GM23338 (cell line): ENCODE data around the gene SARS2. TPM values are rescaled to one million over a fixed set of nuclear protein-coding genes. Genes with fewer than 3 reads are reported as not detected.
A peak's percentile ranks its signal among the peaks of the same experiment; 100 is the strongest.

Source experiments
- ATAC-seq: fragments of 200-7000 bp; cut with Tn5 transposase; 3 replicates; pipeline ENCODE4 v1.9.1; 2020
- DNase-seq: peaks from one replicate; pipeline ENCODE4 v3.0.0-alpha.2; 2015; ENCODE audit warnings: low spot score
- H2AFZ ChIP-seq: fragments of 200-600 bp; sonication (generic); 2 replicates; pipeline ENCODE4 v1.8.0; 2016; ENCODE audit warnings: antibody characterized with exemption, mild to moderate bottlenecking, moderate library complexity
- H3F3A ChIP-seq: fragments of 200-600 bp; sonication (generic); replicated peaks from 2 replicates; pipeline ENCODE4 v1.8.0; 2017; ENCODE audit warnings: antibody characterized with exemption, mixed run types, low read depth
- H3K27ac ChIP-seq: fragments of 200-600 bp; sonication (generic); 2 replicates; pipeline ENCODE4 v1.6.1; 2016; ENCODE audit warnings: low read depth
- H3K27me3 ChIP-seq: fragments of 200-600 bp; sonication (generic); 2 replicates; pipeline ENCODE4 v1.8.0; 2016; ENCODE audit warnings: mild to moderate bottlenecking, mixed run types, moderate library complexity; ENCODE audit not compliant: insufficient read depth
- H3K36me3 ChIP-seq: fragments of 200-600 bp; sonication (generic); 2 replicates; pipeline ENCODE4 v1.8.0; 2016; ENCODE audit warnings: mild to moderate bottlenecking; ENCODE audit not compliant: insufficient read depth
- H3K4me1 ChIP-seq: fragments of 200-600 bp; sonication (generic); 2 replicates; pipeline ENCODE4 v1.8.0; 2016; ENCODE audit warnings: mild to moderate bottlenecking, moderate library complexity; ENCODE audit not compliant: insufficient read depth
- H3K4me2 ChIP-seq: fragments of 200-600 bp; sonication (generic); 2 replicates; pipeline ENCODE4 v1.7.1; 2017; ENCODE audit warnings: mixed run types
- H3K4me3 ChIP-seq: fragments of 200-600 bp; sonication (generic); 2 replicates; pipeline ENCODE4 v1.6.1; 2016; ENCODE audit warnings: mixed run types
- H3K79me2 ChIP-seq: fragments of 200-600 bp; sonication (generic); replicated peaks from 2 replicates; pipeline ENCODE4 v1.8.0; 2017; ENCODE audit warnings: mild to moderate bottlenecking; ENCODE audit not compliant: insufficient read depth
- H3K9me2 ChIP-seq: fragments of 200-600 bp; sonication (generic); 2 replicates; pipeline ENCODE4 v1.8.0; 2017; ENCODE audit not compliant: insufficient read depth
- H4K20me1 ChIP-seq: fragments of 200-600 bp; sonication (generic); replicated peaks from 2 replicates; pipeline ENCODE4 v1.8.0; 2017; ENCODE audit warnings: mild to moderate bottlenecking; ENCODE audit not compliant: insufficient read depth
- H3K27ac Mint-ChIP-seq: 2 replicates; pipeline ENCODE4 v1.8.0; 2020; ENCODE audit warnings: inconsistent platforms, mild to moderate bottlenecking, moderate library complexity, mixed read lengths
- H3K27me3 Mint-ChIP-seq: 3 replicates; pipeline ENCODE4 v1.8.0; 2022; ENCODE audit warnings: low read depth, mild to moderate bottlenecking, moderate library complexity, mixed read lengths, inconsistent platforms; ENCODE audit not compliant: insufficient read depth, poor library complexity
- H3K36me3 Mint-ChIP-seq: 3 replicates; pipeline ENCODE4 v1.8.0; 2021; ENCODE audit warnings: low read depth, mild to moderate bottlenecking, inconsistent platforms, moderate library complexity, mixed read lengths
- H3K4me1 Mint-ChIP-seq: 3 replicates; pipeline ENCODE4 v1.8.0; 2020; ENCODE audit warnings: mild to moderate bottlenecking, inconsistent platforms, mixed read lengths
- H3K4me3 Mint-ChIP-seq: 3 replicates; pipeline ENCODE4 v1.8.0; 2021; ENCODE audit warnings: moderate library complexity, mild to moderate bottlenecking, inconsistent platforms, mixed read lengths
- H3K9me3 Mint-ChIP-seq: 3 replicates; pipeline ENCODE4 v1.8.0; 2020; ENCODE audit warnings: moderate library complexity, mild to moderate bottlenecking, inconsistent platforms, mixed read lengths
- CREB1 ChIP-seq: fragments of 250-450 bp; sonication (Bioruptor Pico); IDR thresholded peaks from 2 replicates; pipeline ENCODE4 v1.5.0; 2020; ENCODE audit warnings: low read depth, mild to moderate bottlenecking, moderate library complexity
- ETS1 ChIP-seq: IDR thresholded peaks from 2 replicates; pipeline ENCODE4 v1.6.1; 2016; ENCODE audit warnings: antibody characterized with exemption
- EZH2 ChIP-seq: fragments of 200-600 bp; sonication (generic); IDR thresholded peaks from one replicate; pipeline ENCODE4 v1.8.0; 2017; ENCODE audit warnings: antibody characterized with exemption, mild to moderate bottlenecking, low read depth; ENCODE audit not compliant: unreplicated experiment
- EZH2phosphoT487 ChIP-seq: fragments of 200-600 bp; sonication (generic); IDR thresholded peaks from one replicate; pipeline ENCODE4 v1.8.1; 2018; ENCODE audit warnings: antibody characterized with exemption; ENCODE audit not compliant: unreplicated experiment
- JUNB ChIP-seq: IDR thresholded peaks from one replicate; pipeline ENCODE4 v1.6.1; 2016; ENCODE audit warnings: antibody characterized with exemption; ENCODE audit not compliant: unreplicated experiment
- NANOG ChIP-seq: IDR thresholded peaks from 2 replicates; pipeline ENCODE4 v1.6.1; 2016; ENCODE audit warnings: antibody characterized with exemption, borderline replicate concordance
- POLR2AphosphoS5 ChIP-seq: IDR thresholded peaks from 2 replicates; pipeline ENCODE4 v1.6.1; 2016; ENCODE audit warnings: antibody characterized with exemption, low read depth
- STAT1 ChIP-seq: IDR thresholded peaks from one replicate; pipeline ENCODE4 v1.6.1; 2016; ENCODE audit warnings: antibody characterized with exemption; ENCODE audit not compliant: unreplicated experiment
- ZNF114 ChIP-seq: fragments of 250-450 bp; sonication (Bioruptor Pico); IDR thresholded peaks from 2 replicates; pipeline ENCODE4 v1.5.0; 2020; ENCODE audit warnings: mild to moderate bottlenecking, moderate library complexity
- ZNF331 ChIP-seq: fragments of 250-450 bp; sonication (Bioruptor Pico); IDR thresholded peaks from 2 replicates; pipeline ENCODE4 v1.5.0; 2020; ENCODE audit warnings: low read depth, mild to moderate bottlenecking, moderate library complexity
- ZNF462 ChIP-seq: fragments of 250-450 bp; sonication (Bioruptor Pico); IDR thresholded peaks from 2 replicates; pipeline ENCODE4 v1.5.0; 2020; ENCODE audit warnings: mild to moderate bottlenecking, moderate library complexity
- polyA plus RNA-seq: library from polyadenylated mRNA; unstranded; fragments of >200 nt; fragmentation: Nextera tagmentation; extraction: Ambion mirVana; gene quantifications from 2 replicates; pipeline ENCODE4 v1.2.1, GENCODE V29; 2016
- total RNA-seq: library from RNA; depleted of rRNA; stranded (reverse); fragments of >200 nt; shearing (Covaris generic); gene quantifications from 2 replicates; pipeline ENCODE4 v1.2.3, GENCODE V29; 2014
- TF ChIP-seq, protein P1 (sequence below): IDR thresholded peaks from one replicate; pipeline ENCODE4 v1.6.1; 2018; ENCODE audit warnings: antibody characterized with exemption; ENCODE audit not compliant: unreplicated experiment
- TF ChIP-seq, protein P2 (sequence below), 2 experiments: fragments of 200-600 bp in 1 of 2; sonication (generic) in 1 of 2; conservative IDR thresholded peaks; 2 replicates each; pipeline versions ENCODE4 v1.5.1 to v1.6.1; 2016 to 2017; ENCODE audit warnings: antibody characterized with exemption in 2 of 2, low read depth in 2 of 2, mild to moderate bottlenecking in 2 of 2, moderate library complexity in 1 of 2

Gene SARS2
- total and polyA plus RNA-seq, 2 experiments from 2014 or later, result 70.6 to 75.7 TPM

DNA sequence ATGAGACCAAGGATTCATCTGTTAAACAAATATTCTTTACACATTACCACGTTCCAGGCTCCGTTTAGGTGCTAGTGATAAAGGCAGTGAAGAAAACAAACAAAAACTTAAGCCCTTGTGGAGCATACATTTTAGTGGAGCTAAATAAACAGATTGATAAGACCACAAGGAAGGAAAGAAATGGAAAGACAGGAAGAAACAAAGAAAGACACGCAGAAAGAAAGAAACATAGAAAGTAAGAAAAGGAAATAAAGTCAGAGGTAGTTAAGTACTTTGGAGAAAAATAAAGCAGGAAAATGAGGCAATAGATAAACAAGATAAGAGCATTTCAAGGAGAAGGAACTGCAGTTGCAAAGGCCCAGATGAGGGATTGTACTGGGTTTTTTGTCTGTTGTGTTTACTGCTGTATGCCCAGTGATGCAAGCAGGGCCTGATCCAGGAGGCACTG is 29.8 kb downstream of the SARS2 start:
- TF ChIP-seq ZNF331 (CRISPR knock-in tag), result no peak
- TF ChIP-seq, protein P1, sequence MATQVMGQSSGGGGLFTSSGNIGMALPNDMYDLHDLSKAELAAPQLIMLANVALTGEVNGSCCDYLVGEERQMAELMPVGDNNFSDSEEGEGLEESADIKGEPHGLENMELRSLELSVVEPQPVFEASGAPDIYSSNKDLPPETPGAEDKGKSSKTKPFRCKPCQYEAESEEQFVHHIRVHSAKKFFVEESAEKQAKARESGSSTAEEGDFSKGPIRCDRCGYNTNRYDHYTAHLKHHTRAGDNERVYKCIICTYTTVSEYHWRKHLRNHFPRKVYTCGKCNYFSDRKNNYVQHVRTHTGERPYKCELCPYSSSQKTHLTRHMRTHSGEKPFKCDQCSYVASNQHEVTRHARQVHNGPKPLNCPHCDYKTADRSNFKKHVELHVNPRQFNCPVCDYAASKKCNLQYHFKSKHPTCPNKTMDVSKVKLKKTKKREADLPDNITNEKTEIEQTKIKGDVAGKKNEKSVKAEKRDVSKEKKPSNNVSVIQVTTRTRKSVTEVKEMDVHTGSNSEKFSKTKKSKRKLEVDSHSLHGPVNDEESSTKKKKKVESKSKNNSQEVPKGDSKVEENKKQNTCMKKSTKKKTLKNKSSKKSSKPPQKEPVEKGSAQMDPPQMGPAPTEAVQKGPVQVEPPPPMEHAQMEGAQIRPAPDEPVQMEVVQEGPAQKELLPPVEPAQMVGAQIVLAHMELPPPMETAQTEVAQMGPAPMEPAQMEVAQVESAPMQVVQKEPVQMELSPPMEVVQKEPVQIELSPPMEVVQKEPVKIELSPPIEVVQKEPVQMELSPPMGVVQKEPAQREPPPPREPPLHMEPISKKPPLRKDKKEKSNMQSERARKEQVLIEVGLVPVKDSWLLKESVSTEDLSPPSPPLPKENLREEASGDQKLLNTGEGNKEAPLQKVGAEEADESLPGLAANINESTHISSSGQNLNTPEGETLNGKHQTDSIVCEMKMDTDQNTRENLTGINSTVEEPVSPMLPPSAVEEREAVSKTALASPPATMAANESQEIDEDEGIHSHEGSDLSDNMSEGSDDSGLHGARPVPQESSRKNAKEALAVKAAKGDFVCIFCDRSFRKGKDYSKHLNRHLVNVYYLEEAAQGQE, result no peak
- no peak for TF ChIP-seq NANOG
- no peak for TF ChIP-seq ZNF114 (CRISPR knock-in tag)
- TF ChIP-seq POLR2AphosphoS5, result no peak
- no peak for TF ChIP-seq ETS1
- TF ChIP-seq JUNB, result no peak
- TF ChIP-seq EZH2phosphoT487, result no peak
- no peak for TF ChIP-seq EZH2
- TF ChIP-seq, protein P2, sequence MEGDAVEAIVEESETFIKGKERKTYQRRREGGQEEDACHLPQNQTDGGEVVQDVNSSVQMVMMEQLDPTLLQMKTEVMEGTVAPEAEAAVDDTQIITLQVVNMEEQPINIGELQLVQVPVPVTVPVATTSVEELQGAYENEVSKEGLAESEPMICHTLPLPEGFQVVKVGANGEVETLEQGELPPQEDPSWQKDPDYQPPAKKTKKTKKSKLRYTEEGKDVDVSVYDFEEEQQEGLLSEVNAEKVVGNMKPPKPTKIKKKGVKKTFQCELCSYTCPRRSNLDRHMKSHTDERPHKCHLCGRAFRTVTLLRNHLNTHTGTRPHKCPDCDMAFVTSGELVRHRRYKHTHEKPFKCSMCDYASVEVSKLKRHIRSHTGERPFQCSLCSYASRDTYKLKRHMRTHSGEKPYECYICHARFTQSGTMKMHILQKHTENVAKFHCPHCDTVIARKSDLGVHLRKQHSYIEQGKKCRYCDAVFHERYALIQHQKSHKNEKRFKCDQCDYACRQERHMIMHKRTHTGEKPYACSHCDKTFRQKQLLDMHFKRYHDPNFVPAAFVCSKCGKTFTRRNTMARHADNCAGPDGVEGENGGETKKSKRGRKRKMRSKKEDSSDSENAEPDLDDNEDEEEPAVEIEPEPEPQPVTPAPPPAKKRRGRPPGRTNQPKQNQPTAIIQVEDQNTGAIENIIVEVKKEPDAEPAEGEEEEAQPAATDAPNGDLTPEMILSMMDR (conservative IDR thresholded peaks at IDR 0.05; ENCODE audit: low read depth in 2 of 2), result no peak
- no peak for TF ChIP-seq CREB1 (CRISPR knock-in tag)
- TF ChIP-seq ZNF462 (CRISPR knock-in tag), result no peak
- no peak for TF ChIP-seq STAT1
- Histone ChIP-seq H3K4me3 (peak overlapping the region; percentile 68), H3F3A (no peaks in the 10 kb centered on the region), H2AFZ (no peak overlapping the region), H3K4me2 (peak overlapping the region; percentile 79), H3K27ac (0 out of 2 replicates have a peak overlapping the region, but pooled peaks have one; percentile 29), H3K36me3 (no peaks in the 10 kb centered on the region; the same call in 1 of the 2 replicates), H3K27me3 (peaks cover 11% of the 10 kb centered on the region), H3K4me1 (peaks cover 14% of the 10 kb centered on the region), H3K9me2 (no peaks in the 10 kb centered on the region), H4K20me1 (no peaks in the 10 kb centered on the region), H3K79me2 (peaks cover 23% of the 10 kb centered on the region)
- H3K36me3 Mint-ChIP-seq, result peaks cover 4% of the 10 kb centered on the region
- peaks cover 3% of the 10 kb centered on the region; the same call in 1 of the 3 replicates for H3K9me3 Mint-ChIP-seq
- ATAC-seq (no peak), DNase-seq (no peak)
- H3K27me3 Mint-ChIP-seq, result peaks cover 13% of the 10 kb centered on the region
- peak overlapping the region; percentile 9; the same call in 1 of the 2 replicates for H3K27ac Mint-ChIP-seq
- H3K4me3 Mint-ChIP-seq, result peak overlapping the region; percentile 87
- peaks cover 9% of the 10 kb centered on the region for H3K4me1 Mint-ChIP-seq
